HG02970 (cell line): ENCODE data around the gene PCSK4.
"Not testable (repeated sequence)": the region's sequence is repeated elsewhere in the genome, so short reads cannot be mapped to it uniquely, and the experiment has no call there.

Experiments
- ATAC-seq: cut with Tn5 transposase; IDR thresholded peaks from one replicate; pipeline ENCODE4 v1.9.1; 2021; ENCODE audit warnings: mild to moderate bottlenecking, moderate library complexity, moderate number of reproducible peaks; ENCODE audit not compliant: unreplicated experiment, low FRiP score

The PCSK4 gene

GRCh38 chr19:1489463-1490310, 463 bp downstream of the PCSK4 start:
- ATAC-seq, result no peak

- ATAC-seq, result no peak
Observed at GRCh38 chr19:1488282-1488601, 1.9 kb downstream of the PCSK4 start.

- ATAC-seq, result no peak
Observed at GRCh38 chr19:1487576-1488281, 2.4 kb downstream of the PCSK4 start.

GRCh38 chr19:1486720-1487575, 3.2 kb downstream of the PCSK4 start:
- no peak for ATAC-seq

DNA sequence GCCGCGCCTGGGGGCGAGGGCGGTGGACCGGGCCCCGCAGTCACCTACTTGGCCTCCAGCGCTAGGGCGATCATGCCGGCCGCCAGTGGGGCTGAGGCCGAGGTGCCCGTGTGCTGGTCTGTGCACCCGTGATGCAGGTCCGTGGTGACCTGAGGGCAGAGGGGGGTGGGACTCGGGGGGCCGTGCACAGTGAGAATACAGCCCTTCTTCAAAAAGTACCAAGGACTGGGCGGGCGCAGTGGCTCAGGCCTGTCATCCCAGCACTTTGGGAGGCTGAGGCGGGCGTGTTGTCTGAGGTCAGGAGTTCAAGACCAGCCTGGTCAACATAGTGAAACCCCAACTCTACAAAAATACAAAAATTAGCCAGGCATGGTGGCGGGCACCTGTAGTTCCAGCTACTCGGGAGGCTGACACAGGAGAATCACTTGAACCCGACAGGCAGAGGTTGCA, 6.1 kb downstream of the PCSK4 start:
- no peak for ATAC-seq

- ATAC-seq, result no peak
Observed at GRCh38 chr19:1483131-1483978, 6.8 kb downstream of the PCSK4 start.

- no peak for ATAC-seq
Observed at GRCh38 chr19:1482361-1483130, 7.6 kb downstream of the PCSK4 start.

GRCh38 chr19:1481893-1482360, 8.2 kb downstream of the PCSK4 start:
- no peak for ATAC-seq

DNA sequence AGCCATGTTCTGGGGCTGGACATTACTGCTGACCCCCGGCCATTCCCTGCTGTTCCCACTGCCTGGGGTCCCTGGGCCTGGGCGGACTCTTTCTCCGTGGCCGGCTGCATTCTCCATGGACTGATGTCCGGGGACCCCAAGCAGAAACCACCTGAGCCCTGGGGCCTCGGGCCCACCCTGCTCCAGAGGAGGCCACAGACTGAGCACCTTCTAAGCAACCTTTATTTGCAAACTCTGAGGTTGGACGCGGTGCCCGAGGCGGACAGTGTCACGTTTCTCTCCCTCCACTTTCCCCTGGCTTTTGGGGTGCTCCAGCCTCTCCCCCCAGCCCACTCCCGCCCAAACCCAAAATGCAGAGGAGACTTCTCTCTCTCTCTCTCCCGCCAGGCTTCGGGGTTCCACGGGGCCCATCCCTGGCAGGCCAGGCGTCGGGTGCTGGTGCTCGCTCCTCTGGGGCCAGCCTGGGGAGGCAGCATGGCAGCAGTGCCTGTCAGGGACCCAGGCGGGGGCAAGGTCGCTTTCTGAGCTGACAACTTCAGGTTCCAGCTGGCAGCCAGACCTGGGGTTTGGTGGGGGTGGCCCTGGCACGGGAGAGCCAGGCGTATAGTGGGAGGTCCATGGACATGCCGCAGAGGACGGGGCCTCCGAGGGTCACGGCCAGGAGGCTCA, 8.8 kb downstream of the PCSK4 start:
- no peak for ATAC-seq

DNA sequence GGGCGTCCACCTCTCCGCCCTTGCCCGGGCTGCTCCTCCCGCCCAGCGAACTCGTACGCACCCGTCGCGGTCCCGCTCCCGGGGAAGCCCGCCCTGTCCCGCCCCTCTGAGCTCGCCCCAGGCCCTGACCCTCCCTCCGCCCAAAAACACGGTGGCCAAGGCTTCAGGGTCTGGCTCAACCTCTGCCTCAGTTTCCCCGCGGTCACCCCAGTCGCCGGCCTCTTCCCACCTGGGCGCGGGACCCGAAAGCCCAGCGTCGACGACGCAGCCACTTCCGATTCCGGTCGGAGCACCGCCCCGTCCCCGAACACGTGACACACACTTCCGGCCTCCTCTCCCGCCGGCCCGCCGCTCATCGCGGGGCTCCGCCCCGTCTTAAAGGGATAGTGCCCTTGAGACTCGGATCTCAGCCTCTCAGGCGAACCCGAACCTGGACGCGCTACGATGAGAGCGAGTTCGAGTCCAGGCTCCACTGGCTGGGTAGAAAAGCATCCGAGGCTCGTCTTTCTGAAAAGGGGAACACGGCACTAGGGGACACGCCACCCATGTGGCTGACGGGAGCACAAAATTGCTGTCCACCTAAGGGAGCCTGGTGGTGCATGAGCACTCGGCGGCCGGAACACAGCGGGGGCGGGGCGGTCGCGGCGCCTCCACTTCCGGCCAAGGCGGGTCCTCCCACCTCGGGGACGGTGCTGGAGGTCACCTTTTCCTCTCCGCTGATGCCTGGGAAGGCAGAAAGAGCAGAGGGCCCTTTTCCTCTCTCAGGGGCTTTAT, 11.0 kb downstream of the PCSK4 start, which contains the start of gene C19orf25:
Gene C19orf25 (minus strand): TSS at position 282 of the 774 bp plus-strand sequence. CDS start 312 bp downstream, outside the sequence.
- peak; percentile 80 for ATAC-seq

DNA sequence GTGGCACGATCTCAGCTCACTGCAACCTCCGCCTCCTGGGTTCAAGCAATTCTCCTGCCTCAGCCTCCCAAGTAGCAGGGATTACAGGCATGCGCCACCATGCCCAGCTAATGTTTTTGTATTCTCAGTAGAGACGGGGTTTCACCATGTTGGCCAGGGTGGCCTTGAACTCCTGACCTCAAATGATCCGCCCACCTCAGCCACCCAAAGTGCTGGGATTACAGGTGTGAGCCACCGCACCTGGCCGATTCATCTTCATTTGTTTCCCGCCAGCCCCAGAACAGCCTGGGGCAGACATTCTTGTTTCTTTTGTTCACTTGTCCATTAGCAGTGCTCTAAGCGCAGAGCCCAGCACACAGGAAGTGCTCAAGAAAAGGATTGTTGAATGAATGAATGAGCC, 13.1 kb downstream of the PCSK4 start:
- not testable (repeated sequence) for ATAC-seq

- ATAC-seq, result no peak
Observed at GRCh38 chr19:1475751-1476437, 14.3 kb downstream of the PCSK4 start.

DNA sequence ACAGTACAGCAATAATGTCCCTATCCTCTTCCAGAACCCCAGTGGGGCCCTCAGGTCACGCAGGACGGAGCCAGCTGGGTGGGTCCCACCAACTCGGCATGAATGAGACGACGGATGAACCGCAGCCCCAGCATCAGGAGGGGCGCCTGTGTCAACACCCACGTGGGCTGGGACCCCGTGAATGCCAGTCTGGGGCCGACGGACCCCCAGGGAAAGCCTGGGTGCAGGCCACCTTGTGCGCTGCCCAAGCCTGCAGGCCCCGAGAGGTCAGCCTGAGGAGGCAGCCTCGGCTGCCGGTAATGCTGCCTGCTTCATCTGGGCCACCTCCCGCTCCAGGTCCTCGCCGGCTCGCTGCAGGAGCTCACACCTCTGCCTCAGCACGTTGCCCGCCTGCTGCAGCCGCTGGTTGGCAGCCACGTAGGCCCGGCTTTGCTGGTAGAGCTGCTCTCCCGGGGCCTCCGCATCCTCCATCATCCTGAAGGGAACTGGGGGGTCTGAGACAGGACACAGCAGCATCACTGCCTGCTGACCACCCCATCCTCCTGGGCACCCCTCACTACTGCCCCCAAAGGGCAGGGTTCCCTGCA, 15.3 kb downstream of the PCSK4 start:
- no peak for ATAC-seq

- no peak for ATAC-seq
Observed at GRCh38 chr19:1474011-1474764, 16.0 kb downstream of the PCSK4 start.

GRCh38 chr19:1473085-1473851, 16.9 kb downstream of the PCSK4 start:
- ATAC-seq, result no peak
